ENCODE data around the gene WDR93. TPM values are rescaled to one million over a fixed set of nuclear protein-coding genes. Genes with fewer than 3 reads are reported as not detected.

The WDR93 gene
- total RNA-seq, 1 experiment from 2014 or later = 0.16 TPM

- no peak for DNase-seq
- TF ChIP-seq, protein P1, sequence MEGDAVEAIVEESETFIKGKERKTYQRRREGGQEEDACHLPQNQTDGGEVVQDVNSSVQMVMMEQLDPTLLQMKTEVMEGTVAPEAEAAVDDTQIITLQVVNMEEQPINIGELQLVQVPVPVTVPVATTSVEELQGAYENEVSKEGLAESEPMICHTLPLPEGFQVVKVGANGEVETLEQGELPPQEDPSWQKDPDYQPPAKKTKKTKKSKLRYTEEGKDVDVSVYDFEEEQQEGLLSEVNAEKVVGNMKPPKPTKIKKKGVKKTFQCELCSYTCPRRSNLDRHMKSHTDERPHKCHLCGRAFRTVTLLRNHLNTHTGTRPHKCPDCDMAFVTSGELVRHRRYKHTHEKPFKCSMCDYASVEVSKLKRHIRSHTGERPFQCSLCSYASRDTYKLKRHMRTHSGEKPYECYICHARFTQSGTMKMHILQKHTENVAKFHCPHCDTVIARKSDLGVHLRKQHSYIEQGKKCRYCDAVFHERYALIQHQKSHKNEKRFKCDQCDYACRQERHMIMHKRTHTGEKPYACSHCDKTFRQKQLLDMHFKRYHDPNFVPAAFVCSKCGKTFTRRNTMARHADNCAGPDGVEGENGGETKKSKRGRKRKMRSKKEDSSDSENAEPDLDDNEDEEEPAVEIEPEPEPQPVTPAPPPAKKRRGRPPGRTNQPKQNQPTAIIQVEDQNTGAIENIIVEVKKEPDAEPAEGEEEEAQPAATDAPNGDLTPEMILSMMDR (IDR thresholded peaks at IDR 0.05; ENCODE audit: insufficient read depth in 1 of 2, low read depth in 1 of 2, low read length in 1 of 2, severe bottlenecking in 1 of 2, unreplicated experiment in 1 of 2) = no peak
- no peak overlapping the region for H3K27ac Mint-ChIP-seq (ENCODE audit: unreplicated experiment)
- POLR2A ChIA-PET = no interaction called here
- Histone ChIP-seq H3K27me3 (replicated peaks; ENCODE audit: control insufficient read depth, insufficient read depth, low read length) (no peaks in the 10 kb centered on the region), H3K36me3 (ENCODE audit: control insufficient read depth, insufficient read depth, low read length) (no peaks in the 10 kb centered on the region), H3K4me3 (ENCODE audit: low read depth, low read length) (no peak overlapping the region), H3K4me1 (peaks cover 4% of the 10 kb centered on the region), H3K9me3 (no peaks in the 10 kb centered on the region)
- intact Hi-C loops (cut with micrococcal nuclease; ENCODE audit: unreplicated experiment) = loop anchor here (5.0 kb wide), 1 partner anchor 35 kb away; the partner anchor contains the start of genes PEX11A and WDR93
- peaks cover 9% of the 10 kb centered on the region for H3K27me3 Mint-ChIP-seq (ENCODE audit: insufficient read depth, unreplicated experiment)
- H3K4me3 Mint-ChIP-seq (ENCODE audit: unreplicated experiment) = no peak overlapping the region
- CTCF ChIA-PET = no interaction called here
- BruUV-seq (replicated peaks) = no TSS peak
- H3K36me3 Mint-ChIP-seq (ENCODE audit: insufficient read depth, unreplicated experiment) = no peaks in the 10 kb centered on the region
- H3K9me3 Mint-ChIP-seq (ENCODE audit: unreplicated experiment) = no peaks in the 10 kb centered on the region
- H3K4me1 Mint-ChIP-seq (ENCODE audit: low read depth, unreplicated experiment) = peaks cover 7% of the 10 kb centered on the region
Measured at GRCh38 chr15:89657686-89658200, 32.9 kb upstream of the WDR93 start.

- Mint-ChIP-seq H3K9me3 (ENCODE audit: unreplicated experiment) (no peaks in the 10 kb centered on the region), H3K4me1 (ENCODE audit: low read depth, unreplicated experiment) (peaks cover 5% of the 10 kb centered on the region), H3K4me3 (ENCODE audit: unreplicated experiment) (no peak overlapping the region), H3K36me3 (ENCODE audit: insufficient read depth, unreplicated experiment) (no peaks in the 10 kb centered on the region), H3K27ac (ENCODE audit: unreplicated experiment) (no peak overlapping the region), H3K27me3 (ENCODE audit: insufficient read depth, unreplicated experiment) (peaks cover 10% of the 10 kb centered on the region)
- Histone ChIP-seq H3K4me1 (peaks cover 3% of the 10 kb centered on the region), H3K4me3 (ENCODE audit: low read depth, low read length) (no peak overlapping the region), H3K36me3 (ENCODE audit: control insufficient read depth, insufficient read depth, low read length) (no peaks in the 10 kb centered on the region), H3K27me3 (replicated peaks; ENCODE audit: control insufficient read depth, insufficient read depth, low read length) (no peaks in the 10 kb centered on the region), H3K9me3 (no peaks in the 10 kb centered on the region)
- no TSS peak for BruUV-seq (replicated peaks)
- intact Hi-C loops (cut with micrococcal nuclease; ENCODE audit: unreplicated experiment) = loop anchor here (5.0 kb wide), 1 partner anchor 33 kb away; the partner anchor contains the start of genes PEX11A and WDR93
- POLR2A ChIA-PET = no interaction called here
- DNase-seq = no peak
- TF ChIP-seq, protein P1 (IDR thresholded peaks at IDR 0.05; ENCODE audit: insufficient read depth in 1 of 2, low read depth in 1 of 2, low read length in 1 of 2, severe bottlenecking in 1 of 2, unreplicated experiment in 1 of 2) = no peak
- CTCF ChIA-PET = no interaction called here
Measured at GRCh38 chr15:89659295-89659694, 31.3 kb upstream of the WDR93 start.

DNA sequence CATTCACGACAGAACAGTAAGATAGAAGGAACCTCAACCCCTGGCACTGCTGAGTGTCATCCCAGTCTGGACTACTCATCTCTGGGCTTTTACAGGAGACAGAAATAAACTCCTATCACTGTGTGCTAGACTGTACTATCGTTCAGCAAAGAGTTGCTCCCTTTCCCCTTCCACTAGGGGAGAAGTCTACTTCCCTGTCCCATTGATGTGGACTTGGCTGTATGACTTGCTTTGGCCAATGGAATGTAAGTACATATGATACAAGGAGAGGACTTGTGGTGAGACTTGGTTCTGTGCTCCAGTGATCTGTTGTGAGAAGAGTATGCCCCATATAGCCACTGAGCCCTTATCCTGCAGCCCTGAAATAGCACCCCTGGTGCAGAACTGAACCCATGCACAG lies 30.1 kb upstream of the WDR93 start:
- DNase-seq = no peak
- no peak overlapping the region for H3K4me3 ChIP-seq (ENCODE audit: low read depth, low read length)
- Mint-ChIP-seq H3K27me3 (ENCODE audit: insufficient read depth, unreplicated experiment) (peaks cover 13% of the 10 kb centered on the region), H3K4me3 (ENCODE audit: unreplicated experiment) (no peak overlapping the region), H3K4me1 (ENCODE audit: low read depth, unreplicated experiment) (no peaks in the 10 kb centered on the region), H3K27ac (ENCODE audit: unreplicated experiment) (no peak overlapping the region), H3K9me3 (ENCODE audit: unreplicated experiment) (no peaks in the 10 kb centered on the region), H3K36me3 (ENCODE audit: insufficient read depth, unreplicated experiment) (no peaks in the 10 kb centered on the region)
- CTCF ChIA-PET = interaction anchor here (0.6 kb wide), 1 partner anchor 13 kb away, joined by 3 read pairs; no protein-coding TSS in a partner anchor
- no peaks in the 10 kb centered on the region for H3K27me3 ChIP-seq (replicated peaks; ENCODE audit: control insufficient read depth, insufficient read depth, low read length)
- no peaks in the 10 kb centered on the region for H3K9me3 ChIP-seq
- TF ChIP-seq, protein P1 (IDR thresholded peaks at IDR 0.05; ENCODE audit: insufficient read depth in 1 of 2, low read depth in 1 of 2, low read length in 1 of 2, severe bottlenecking in 1 of 2, unreplicated experiment in 1 of 2) = no peak
- H3K36me3 ChIP-seq (ENCODE audit: control insufficient read depth, insufficient read depth, low read length) = no peaks in the 10 kb centered on the region
- intact Hi-C loops (cut with micrococcal nuclease; ENCODE audit: unreplicated experiment) = no loop called here
- no TSS peak for BruUV-seq (replicated peaks)
- POLR2A ChIA-PET = no interaction called here
- H3K4me1 ChIP-seq = no peaks in the 10 kb centered on the region

All from Caco-2 (cell line).